ENCODE results near the gene CATSPER2.
"Not testable (repeated sequence)": the region's sequence is repeated elsewhere in the genome, so short reads cannot be mapped to it uniquely, and the experiment has no call there.

GRCh38 chr15:43626937-43627336, 21.7 kb downstream of the CATSPER2 start:
- TF ChIP-seq CTCF (conservative IDR thresholded peaks at IDR 0.05; ENCODE audit: low read length); EZH2phosphoT487 (IDR thresholded peaks at IDR 0.05; ENCODE audit: borderline replicate concordance, low read depth, low read length): not testable (repeated sequence)

Data from OCI-LY7 (cell line).